ENCODE results near the gene RASD2.

- TF ChIP-seq CTCF (conservative IDR thresholded peaks at IDR 0.05; ENCODE audit: low read length) (no peak), EZH2phosphoT487 (IDR thresholded peaks at IDR 0.05; ENCODE audit: borderline replicate concordance) (no peak)
Measured at GRCh38 chr22:35570686-35571194, 30.1 kb downstream of the RASD2 start.

All from Loucy (cell line).